Urothelium cell line (cell line): ENCODE measurements around the gene FNTB.

Experiments used
- DNase-seq: peaks from one replicate; pipeline ENCODE4 v3.0.0; 2011; ENCODE audit warnings: low spot score, mixed read lengths
- FAIRE-seq: peaks from 2 replicates; lab custom pipeline; 2011; peaks lifted over from hg19 to GRCh38; lab: Jason Lieb, UNC

Gene FNTB

GRCh38 chr14:64952598-64953309 is 33.9 kb upstream of the FNTB start:
- DNase-seq (no peak), FAIRE-seq (peak; percentile 94)

- FAIRE-seq, result peak; percentile 61
- DNase-seq, result no peak
Measured at GRCh38 chr14:64953310-64953654, 33.4 kb upstream of the FNTB start.

GRCh38 chr14:64953661-64954060 is 33.0 kb upstream of the FNTB start:
- peak; percentile 5 for FAIRE-seq
- DNase-seq, result no peak

- peak; percentile 74 for FAIRE-seq
- no peak for DNase-seq
Measured at GRCh38 chr14:64954491-64955240, 32.0 kb upstream of the FNTB start.

DNA sequence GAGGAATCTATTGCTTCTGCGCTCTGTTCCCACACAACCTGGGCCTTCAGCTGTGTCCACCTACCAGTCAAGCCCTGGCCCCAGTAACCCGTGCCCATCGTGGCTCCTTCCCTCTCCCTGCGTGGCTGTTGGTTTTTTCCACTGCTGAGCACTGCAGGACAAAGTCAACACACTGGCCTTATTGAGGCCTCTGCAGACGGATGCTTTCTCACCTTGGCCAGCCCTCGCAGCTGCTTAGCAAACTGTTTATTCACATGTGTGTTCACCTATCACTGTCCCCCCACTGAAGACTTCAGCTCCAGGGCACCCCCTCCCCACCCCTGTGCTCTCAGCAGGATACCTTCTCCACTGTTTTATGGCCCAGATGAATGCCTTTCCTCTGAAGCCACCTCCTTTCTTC is 31.4 kb upstream of the FNTB start:
- FAIRE-seq, result peak; percentile 42

GRCh38 chr14:64956697-64957406 is 29.8 kb upstream of the FNTB start:
- DNase-seq, result no peak
- FAIRE-seq, result no peak

More for the DNA sequence above, 31.4 kb upstream of the FNTB start:
- DNase-seq, result no peak

- DNase-seq (no peak), FAIRE-seq (peak; percentile 9)
Measured at GRCh38 chr14:64958201-64958600, 28.5 kb upstream of the FNTB start.

GRCh38 chr14:64958743-64959142 is 28.0 kb upstream of the FNTB start:
- peak; percentile 96 for FAIRE-seq
- no peak for DNase-seq

GRCh38 chr14:64960762-64961276 is 25.9 kb upstream of the FNTB start:
- no peak for DNase-seq

GRCh38 chr14:64963611-64964010 is 23.1 kb upstream of the FNTB start:
- FAIRE-seq (no peak), DNase-seq (no peak)

More at GRCh38 chr14:64960762-64961276, 25.9 kb upstream of the FNTB start:
- FAIRE-seq, result no peak

DNA sequence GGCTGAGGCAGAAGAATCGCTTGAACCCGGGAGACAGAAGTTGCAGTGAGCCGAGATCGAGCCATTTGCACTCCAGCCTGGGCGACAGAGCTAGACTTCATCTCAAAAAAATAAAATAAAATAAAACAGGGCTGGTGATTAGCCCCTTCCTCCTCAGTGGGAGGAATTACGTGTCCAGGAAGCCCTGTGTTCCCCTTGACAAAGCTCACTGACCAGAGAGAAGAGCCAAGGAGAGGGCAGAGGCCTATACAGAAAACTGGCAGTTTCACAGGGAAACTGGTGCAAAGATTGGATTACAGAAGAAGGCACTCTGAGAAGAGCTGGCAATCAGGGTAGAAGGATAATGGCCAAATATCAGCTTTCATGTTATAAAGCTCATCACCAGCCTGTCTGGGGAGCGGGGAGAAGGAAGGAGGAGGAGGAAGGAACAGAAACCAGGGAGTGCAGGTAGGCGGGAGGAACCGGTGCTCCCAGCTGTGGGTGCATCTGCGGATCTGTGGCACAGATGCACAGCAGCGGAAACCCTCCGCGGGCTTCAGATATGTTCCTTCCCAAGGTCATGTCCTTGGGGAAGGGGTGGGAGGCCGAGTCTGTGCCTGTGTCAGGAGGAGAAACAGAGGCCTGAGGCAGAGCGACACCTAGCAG is 21.2 kb upstream of the FNTB start:
- no peak for FAIRE-seq
- DNase-seq, result no peak

GRCh38 chr14:64966976-64967375 is 19.7 kb upstream of the FNTB start:
- DNase-seq (no peak), FAIRE-seq (peak; percentile 84)

DNA sequence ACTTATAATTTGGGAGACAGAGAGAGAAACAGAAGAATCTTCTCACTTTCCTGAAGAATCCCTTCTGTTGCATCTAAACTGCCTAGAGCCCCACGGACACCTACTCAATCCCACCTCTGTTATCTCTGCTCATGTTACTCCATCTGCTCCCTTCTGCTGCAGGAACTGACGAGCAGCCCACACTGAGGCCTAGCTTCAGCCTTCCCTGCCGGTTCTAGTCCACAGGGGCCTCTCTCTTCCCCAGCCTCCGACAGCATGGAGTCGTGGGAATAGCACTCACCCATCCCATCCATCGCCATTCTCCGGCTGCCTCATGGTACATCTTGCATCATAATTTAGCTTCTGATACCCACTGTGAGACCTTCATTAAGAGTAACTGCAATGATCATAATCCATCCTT is 18.5 kb upstream of the FNTB start:
- DNase-seq (no peak), FAIRE-seq (peak; percentile 86)

DNA sequence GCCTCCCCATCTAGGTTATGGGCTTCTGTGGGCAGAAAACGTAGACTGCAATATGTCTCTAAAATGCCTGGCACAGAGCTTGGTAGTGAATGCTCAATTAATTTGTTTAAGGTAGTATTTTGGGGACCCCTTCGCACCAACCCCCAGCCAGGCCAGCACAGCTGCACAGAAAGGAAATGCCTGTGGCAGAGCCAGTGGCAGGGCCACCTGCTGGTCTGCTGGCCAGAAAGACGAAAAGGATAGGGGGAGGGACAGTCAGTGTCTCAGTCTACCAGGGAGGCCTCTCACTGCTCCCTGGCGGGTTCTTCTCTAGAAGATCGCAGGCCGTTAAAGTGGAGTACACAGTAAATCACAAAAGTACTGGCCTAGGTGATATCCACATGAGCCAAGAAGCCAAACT is 18.0 kb upstream of the FNTB start:
- FAIRE-seq (peak; percentile 30), DNase-seq (peak; percentile 47)

GRCh38 chr14:64970041-64970440 is 16.7 kb upstream of the FNTB start:
- FAIRE-seq (peak; percentile 27), DNase-seq (no peak)

GRCh38 chr14:64970776-64971477 is 15.8 kb upstream of the FNTB start:
- peak; percentile 79 for DNase-seq
- FAIRE-seq, result no peak

DNA sequence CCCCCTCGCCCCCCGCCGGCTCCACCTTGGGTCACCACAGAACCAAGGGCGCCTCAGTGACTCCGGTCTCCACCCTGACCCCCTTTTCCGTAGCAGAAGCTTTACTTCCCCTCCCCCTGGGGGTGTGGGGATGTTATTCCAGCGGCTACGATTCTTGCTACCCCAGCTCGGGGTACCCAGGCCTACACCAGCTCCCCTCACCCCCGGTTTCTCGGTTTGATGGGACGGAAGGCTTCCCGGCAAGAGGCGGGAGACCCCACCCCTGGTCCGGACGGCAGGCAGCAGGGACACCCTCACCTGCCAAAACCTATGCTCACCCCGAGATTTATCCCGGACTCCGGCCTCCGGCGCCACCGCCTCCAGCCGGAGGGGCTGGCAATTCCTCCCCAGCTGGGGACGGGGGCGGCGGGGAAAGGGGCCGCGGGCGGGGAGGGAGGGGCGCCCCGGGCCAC is 15.2 kb upstream of the FNTB start:
- DNase-seq (no peak), FAIRE-seq (no peak)

- FAIRE-seq, result peak; percentile 96
Measured at GRCh38 chr14:64971943-64972791, 14.5 kb upstream of the FNTB start, which contains the start of gene RAB15. TSS of gene RAB15 (minus strand) at chr14:64972336. CDS start at chr14:64972076, 260 bp downstream.

GRCh38 chr14:64973026-64973442 is 13.7 kb upstream of the FNTB start:
- FAIRE-seq (peak; percentile 58), DNase-seq (no peak)

More at GRCh38 chr14:64971943-64972791, 14.5 kb upstream of the FNTB start, which contains the start of gene RAB15:
- DNase-seq, result peak; percentile 83
